GF-D8 (cell line): ENCODE measurements around the gene SLC39A10.

ENCODE experiments used
- DNase-seq: peaks from one replicate; lab custom pipeline; 2025; lab: John Stamatoyannopoulos, UW

Gene SLC39A10

GRCh38 chr2:195722075-195722474 lies 65.0 kb downstream of the SLC39A10 start:
- DNase-seq, result peak; percentile 5

GRCh38 chr2:195727106-195727505 lies 70.1 kb downstream of the SLC39A10 start:
- no peak for DNase-seq

GRCh38 chr2:195730912-195731311 lies 73.9 kb downstream of the SLC39A10 start:
- no peak for DNase-seq

GRCh38 chr2:195732574-195732973 lies 75.5 kb downstream of the SLC39A10 start:
- no peak for DNase-seq

- DNase-seq, result no peak
Measured at GRCh38 chr2:195733831-195734230, 76.8 kb downstream of the SLC39A10 start.

- no peak for DNase-seq
Measured at GRCh38 chr2:195734395-195734794, 77.4 kb downstream of the SLC39A10 start.

- DNase-seq, result no peak
Measured at GRCh38 chr2:195734931-195735330, 77.9 kb downstream of the SLC39A10 start.

- DNase-seq, result no peak
Measured at GRCh38 chr2:195735347-195735746, 78.3 kb downstream of the SLC39A10 start.

GRCh38 chr2:195737511-195738325 lies 80.7 kb downstream of the SLC39A10 start:
- DNase-seq, result no peak

GRCh38 chr2:195741191-195741590 lies 84.2 kb downstream of the SLC39A10 start:
- DNase-seq, result no peak

GRCh38 chr2:195756218-195756942 lies 99.4 kb downstream of the SLC39A10 start:
- DNase-seq, result no peak

GRCh38 chr2:195758846-195759245 lies 101.8 kb downstream of the SLC39A10 start:
- no peak for DNase-seq

GRCh38 chr2:195759877-195760276 lies 102.9 kb downstream of the SLC39A10 start:
- DNase-seq, result no peak

- DNase-seq, result no peak
Measured at GRCh38 chr2:195763866-195764265, 106.8 kb downstream of the SLC39A10 start.

- no peak for DNase-seq
Measured at GRCh38 chr2:195766691-195767090, 109.7 kb downstream of the SLC39A10 start.

GRCh38 chr2:195768431-195768830 lies 111.4 kb downstream of the SLC39A10 start:
- no peak for DNase-seq

- no peak for DNase-seq
Measured at GRCh38 chr2:195769975-195770374, 112.9 kb downstream of the SLC39A10 start.

GRCh38 chr2:195779491-195779890 lies 122.5 kb downstream of the SLC39A10 start:
- no peak for DNase-seq

GRCh38 chr2:195782156-195782555 lies 125.1 kb downstream of the SLC39A10 start:
- no peak for DNase-seq
